ENCODE results near the gene MID1. TPM values are rescaled to one million over a fixed set of nuclear protein-coding genes. Genes with fewer than 3 reads are reported as not detected.

Gene MID1
- total and polyA plus RNA-seq, 9 of the 15 experiments (the other 6 are each of a cell fraction or from before 2014, with no cell fraction given), result 0.07 to 0.54 (median 0.33) TPM

- Histone ChIP-seq H3K4me3 (no peak overlapping the region), H3K4me1 (replicated peaks in 1 of 2; ENCODE audit: control insufficient read depth in 2 of 2, insufficient read depth in 2 of 2, low read length in 2 of 2) (no peaks in the 10 kb centered on the region), H3K79me2 (ENCODE audit: control insufficient read depth, insufficient read depth, low read length) (no peaks in the 10 kb centered on the region), H3K36me3 (ENCODE audit: control insufficient read depth, insufficient read depth, low read length) (no peaks in the 10 kb centered on the region), H3K4me2 (ENCODE audit: insufficient read depth, low read length) (no peak overlapping the region), H4K20me1 (replicated peaks; ENCODE audit: control insufficient read depth, insufficient read depth, low read length) (no peaks in the 10 kb centered on the region), H3K9me1 (ENCODE audit: control insufficient read depth, insufficient read depth, low read length) (no peaks in the 10 kb centered on the region), H2AFZ (ENCODE audit: low read depth, low read length) (no peak overlapping the region), H3K27ac (ENCODE audit: extremely low read depth, low read depth, low read length) (no peak overlapping the region), H3K27me3 (ENCODE audit: control insufficient read depth in 2 of 2, insufficient read depth in 2 of 2, low read length in 2 of 2) (no peaks in the 10 kb centered on the region), H3K9ac (ENCODE audit: insufficient read depth in 1 of 2, low read depth in 2 of 2, low read length in 2 of 2) (no peak overlapping the region), H3K9me3 (replicated peaks; ENCODE audit: control insufficient read depth, insufficient read depth, low read depth, low read length) (no peaks in the 10 kb centered on the region)
- TF ChIP-seq MECOM (CRISPR knock-in tag; IDR thresholded peaks at IDR 0.05) (no peak), TCF7L2 (IDR thresholded peaks at IDR 0.05; ENCODE audit: low read depth, low read length) (no peak), NCOA1 (IDR thresholded peaks at IDR 0.05; ENCODE audit: low read depth) (no peak), MYNN (IDR thresholded peaks at IDR 0.05) (no peak), MYNN (CRISPR knock-in tag; IDR thresholded peaks at IDR 0.05) (no peak), MEF2D (tag; conservative IDR thresholded peaks at IDR 0.05; ENCODE audit: low read depth) (no peak), CHCHD3 (CRISPR knock-in tag; IDR thresholded peaks at IDR 0.05) (no peak), KLF1 (tag; IDR thresholded peaks at IDR 0.05) (no peak), GTF2A2 (tag; IDR thresholded peaks at IDR 0.05) (no peak), BHLHE40 (IDR thresholded peaks at IDR 0.05; ENCODE audit: low read length) (no peak), KAT8 (IDR thresholded peaks at IDR 0.05; ENCODE audit: low read depth) (no peak), ZFX (CRISPR knock-in tag; IDR thresholded peaks at IDR 0.05) (no peak), ZNF124 (CRISPR knock-in tag; IDR thresholded peaks at IDR 0.05) (no peak)
- no peak for ATAC-seq
- FAIRE-seq, result no peak
- no peak for DNase-seq (ENCODE audit: extremely low read depth in 1 of 4, low spot score in 3 of 4)
- WGBS (ENCODE audit: insufficient coverage, low coverage, missing lambda C conversion rate), result 0% methylated on average over 1 of the region's 1 CpG
- ChIA-PET POLR2A (no interaction called here), CTCF (ENCODE audit: low intra/inter-chr PET ratio) (no interaction called here)
- in situ Hi-C loops (cut with MboI), result no loop called here
- BruUV-seq (replicated peaks), result no TSS peak
- intact Hi-C loops (cut with micrococcal nuclease), result no loop called here
Observed at GRCh38 chrX:10441464-10441863, 178.9 kb downstream of the MID1 start.
